Vagina (tissue), 2 donors: Measurements from ENCODE around the gene MTHFD2. TPM values are rescaled to one million over a fixed set of nuclear protein-coding genes. Genes with fewer than 3 reads are reported as not detected.
A peak's percentile ranks its signal among the peaks of the same experiment; 100 is the strongest.
"Not testable (repeated sequence)": the region's sequence is repeated elsewhere in the genome, so short reads cannot be mapped to it uniquely, and the experiment has no call there.

Experiments used
- DNase-seq, 2 donors: peaks; one replicate each; pipeline ENCODE4 v3.0.0-alpha.2; 2017; ENCODE audit errors: extremely low spot score in 2 of 2
- H3K27ac ChIP-seq: fragments of 200-600 bp; sonication (generic); one replicate; pipeline ENCODE4 v1.5.1; 2019
- H3K27me3 ChIP-seq: fragments of 200-600 bp; sonication (generic); one replicate; pipeline ENCODE4 v1.5.1; 2019
- H3K36me3 ChIP-seq, 2 donors: fragments of 200-600 bp; sonication (generic); one replicate each; pipeline ENCODE4 v1.5.1; 2017 to 2019
- H3K4me1 ChIP-seq: fragments of 200-600 bp; sonication (generic); one replicate; pipeline ENCODE4 v1.5.1; 2019
- H3K4me3 ChIP-seq, 2 donors: fragments of 200-600 bp; sonication (generic); 1 replicate in 1 of 2; 2 replicates in 1 of 2; pipeline ENCODE4 v1.5.1; 2016 to 2019
- H3K9me3 ChIP-seq: fragments of 200-600 bp; sonication (generic); one replicate; pipeline ENCODE4 v1.5.1; 2019
- CTCF ChIP-seq, 3 experiments: fragments of 450-650 bp in 2 of 3; fragments of 200-600 bp in 1 of 3; sonication (generic) in 1 of 3; IDR thresholded peaks; one replicate each; pipeline ENCODE4 v1.5.1; 2017 to 2019; ENCODE audit warnings: antibody characterized with exemption in 3 of 3, mild to moderate bottlenecking in 2 of 3, moderate library complexity in 2 of 3
- POLR2A ChIP-seq, 2 donors: fragments of 450-650 bp; IDR thresholded peaks; one replicate each; pipeline ENCODE4 v1.6.1; 2017; ENCODE audit warnings: antibody characterized with exemption in 2 of 2, mild to moderate bottlenecking in 2 of 2, moderate library complexity in 2 of 2
- POLR2AphosphoS5 ChIP-seq, 2 donors: sonication (generic); formaldehyde crosslinking; IDR thresholded peaks; one replicate each; pipeline ENCODE4 v1.9.0; 2017; ENCODE audit warnings: antibody characterized with exemption in 2 of 2, mild to moderate bottlenecking in 2 of 2, low read depth in 1 of 2; ENCODE audit not compliant: insufficient read depth in 1 of 2
- intact Hi-C: fragments of 100-400 bp; cut with DNase I; formaldehyde crosslinking; loops from one replicate; pipeline ENCODE4 v1.15.1; 2023
- total RNA-seq: library from RNA; depleted of rRNA; stranded (reverse); fragments of >200 nt; gene quantifications from one replicate; pipeline ENCODE4 v1.2.3, GENCODE V29; 2016

MTHFD2 gene
- total RNA-seq, 1 donor from 2014 or later, result 55.7 TPM

DNA sequence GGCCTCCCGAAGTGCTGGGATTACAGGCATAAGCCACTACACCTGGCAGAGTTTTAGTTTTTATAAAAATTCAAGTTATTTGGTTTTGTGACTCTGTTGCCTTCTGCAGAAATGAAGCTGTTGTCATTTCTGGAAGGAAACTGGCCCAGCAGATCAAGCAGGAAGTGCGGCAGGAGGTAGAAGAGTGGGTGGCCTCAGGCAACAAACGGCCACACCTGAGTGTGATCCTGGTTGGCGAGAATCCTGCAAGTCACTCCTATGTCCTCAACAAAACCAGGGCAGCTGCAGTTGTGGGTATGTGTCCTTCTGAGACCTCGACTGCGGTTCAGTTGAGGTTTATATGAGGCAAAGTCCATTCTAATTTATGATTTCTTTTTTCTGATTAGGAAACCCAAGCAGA is 7.2 kb downstream of the MTHFD2 start:
- TF ChIP-seq POLR2A (IDR thresholded peaks at IDR 0.05) (no peak), POLR2AphosphoS5 (IDR thresholded peaks at IDR 0.05; ENCODE audit: insufficient read depth in 1 of 2, low read depth in 1 of 2) (no peak), CTCF (IDR thresholded peaks at IDR 0.05) (no peak)
- H3K36me3 ChIP-seq, result peaks cover 0 to 26% of the 10 kb centered on the region in 2 donors
- H3K9me3 ChIP-seq, result no peaks in the 10 kb centered on the region
- no peak overlapping the region for H3K4me3 ChIP-seq
- H3K4me1 ChIP-seq, result peaks cover 58% of the 10 kb centered on the region
- H3K27me3 ChIP-seq, result no peaks in the 10 kb centered on the region
- no peak for DNase-seq
- H3K27ac ChIP-seq, result no peak overlapping the region
- intact Hi-C loops, result no loop called here

DNA sequence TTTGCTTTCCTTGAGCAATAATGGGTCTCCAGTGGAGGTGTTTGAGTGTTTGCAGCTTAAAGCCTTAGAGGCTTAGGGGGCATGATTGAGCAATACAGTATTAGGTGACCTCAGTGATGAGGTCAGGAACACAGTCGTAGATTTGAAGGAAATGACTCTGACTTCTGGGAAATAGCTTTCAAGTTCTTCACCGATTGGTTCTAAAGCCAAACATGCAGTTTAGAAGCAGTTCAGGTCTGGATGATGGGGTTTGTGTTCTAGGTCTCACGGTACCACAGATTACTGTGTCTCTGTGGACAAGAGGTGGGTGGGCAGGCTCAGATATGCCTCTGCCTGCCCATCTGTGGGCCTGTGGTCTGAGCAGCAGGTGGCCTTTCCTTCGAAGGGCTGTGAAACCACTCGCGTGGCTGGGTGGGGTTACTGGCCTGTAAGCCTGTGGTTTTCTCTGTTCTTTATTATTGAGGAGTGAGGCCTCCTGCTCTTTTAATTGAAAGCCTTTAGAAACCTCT is 7.8 kb downstream of the MTHFD2 start:
- Histone ChIP-seq H3K9me3 (no peaks in the 10 kb centered on the region), H3K4me3 (peak overlapping the region in 1 of 2 donors; percentile 10), H3K27me3 (no peaks in the 10 kb centered on the region), H3K27ac (peak overlapping the region; percentile 28), H3K36me3 (peaks cover 0 to 30% of the 10 kb centered on the region in 2 donors), H3K4me1 (peaks cover 52% of the 10 kb centered on the region)
- intact Hi-C loops, result no loop called here
- TF ChIP-seq POLR2AphosphoS5 (IDR thresholded peaks at IDR 0.05; ENCODE audit: insufficient read depth in 1 of 2, low read depth in 1 of 2), result no peak
- TF ChIP-seq POLR2A (IDR thresholded peaks at IDR 0.05), result no peak
- no peak for TF ChIP-seq CTCF (IDR thresholded peaks at IDR 0.05)
- DNase-seq, result no peak

- peak in 1 of 2 donors; percentile 18 for DNase-seq
- intact Hi-C loops, result no loop called here
- no peak for TF ChIP-seq CTCF (IDR thresholded peaks at IDR 0.05)
- TF ChIP-seq POLR2A (IDR thresholded peaks at IDR 0.05), result no peak
- TF ChIP-seq POLR2AphosphoS5 (IDR thresholded peaks at IDR 0.05; ENCODE audit: insufficient read depth in 1 of 2, low read depth in 1 of 2), result no peak
- Histone ChIP-seq H3K36me3 (peaks cover 0 to 64% of the 10 kb centered on the region in 2 donors), H3K27ac (no peak overlapping the region), H3K27me3 (no peaks in the 10 kb centered on the region), H3K4me1 (no peaks in the 10 kb centered on the region), H3K4me3 (no peak overlapping the region), H3K9me3 (no peaks in the 10 kb centered on the region)
Observed at GRCh38 chr2:74212702-74213410, 14.4 kb downstream of the MTHFD2 start.

DNA sequence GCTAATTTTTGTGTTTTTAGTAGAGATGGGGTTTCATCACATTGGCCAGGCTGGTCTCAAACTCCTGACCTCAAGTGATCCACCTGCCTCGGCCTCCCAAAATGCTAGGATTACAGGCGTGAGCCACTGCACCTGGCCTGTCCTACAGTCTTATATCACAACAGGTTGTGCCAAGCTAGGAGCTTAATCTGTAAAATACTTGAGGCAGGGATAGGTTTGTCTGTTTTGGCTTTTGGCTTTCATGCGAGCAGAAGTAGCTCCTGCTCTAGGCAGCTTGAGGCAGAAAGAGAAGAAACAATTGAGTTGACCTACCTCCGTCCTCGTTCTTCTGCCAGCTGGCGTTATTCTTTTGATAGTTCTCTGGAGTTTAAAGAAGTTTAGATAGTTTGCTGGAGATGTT is 17.4 kb downstream of the MTHFD2 start:
- H3K4me1 ChIP-seq, H3K27me3 ChIP-seq, intact Hi-C loops, H3K4me3 ChIP-seq, H3K9me3 ChIP-seq, H3K27ac ChIP-seq: not testable (repeated sequence)
- peak in 1 of 2 donors; percentile 27 for DNase-seq
- peaks cover 0 to 40% of the 10 kb centered on the region in 2 donors for H3K36me3 ChIP-seq

- no peak for DNase-seq
- H3K36me3 ChIP-seq, result peaks cover 0 to 34% of the 10 kb centered on the region in 2 donors
- H3K4me1 ChIP-seq, result no peaks in the 10 kb centered on the region
- no peaks in the 10 kb centered on the region for H3K27me3 ChIP-seq
- TF ChIP-seq POLR2AphosphoS5 (IDR thresholded peaks at IDR 0.05; ENCODE audit: insufficient read depth in 1 of 2, low read depth in 1 of 2), result no peak
- TF ChIP-seq POLR2A (IDR thresholded peaks at IDR 0.05), result no peak
- no peak for TF ChIP-seq CTCF (IDR thresholded peaks at IDR 0.05)
- intact Hi-C loops, result no loop called here
- H3K27ac ChIP-seq, result no peak overlapping the region
- H3K9me3 ChIP-seq, result no peaks in the 10 kb centered on the region
- H3K4me3 ChIP-seq, result no peak overlapping the region
Observed at GRCh38 chr2:74216642-74217041, 18.2 kb downstream of the MTHFD2 start.
